ENCODE data around the gene CD163L1.

Gene CD163L1

GRCh38 chr12:7451756-7452155 lies 7.8 kb upstream of the CD163L1 start:
- no peaks in the 10 kb centered on the region for H3F3A ChIP-seq (ENCODE audit: low read depth)
- H3K9ac ChIP-seq (ENCODE audit: low read depth, low read length, poor library complexity, severe bottlenecking) = no peak overlapping the region
- H3K27me3 ChIP-seq (ENCODE audit: insufficient read depth, low read length, poor library complexity, severe bottlenecking) = peaks cover 4% of the 10 kb centered on the region
- H3K9me3 ChIP-seq (ENCODE audit: insufficient read depth, low read depth, low read length) = no peaks in the 10 kb centered on the region
- TF ChIP-seq EZH2phosphoT487 (IDR thresholded peaks at IDR 0.05; ENCODE audit: borderline replicate concordance) = no peak
- no peak for TF ChIP-seq CTCF (conservative IDR thresholded peaks at IDR 0.05; ENCODE audit: low read length)
- H3K9me2 ChIP-seq (replicated peaks; ENCODE audit: low read depth, low read length) = no peaks in the 10 kb centered on the region
- no peaks in the 10 kb centered on the region for H3K4me1 ChIP-seq (ENCODE audit: insufficient read depth, low read length, poor library complexity, severe bottlenecking)
- H3K4me2 ChIP-seq (ENCODE audit: low read depth, low read length, poor library complexity, severe bottlenecking) = no peak overlapping the region
- no peaks in the 10 kb centered on the region for H3K36me3 ChIP-seq (ENCODE audit: insufficient read depth, low read length)
- H3K4me3 ChIP-seq (ENCODE audit: low read length, poor library complexity, severe bottlenecking) = no peak overlapping the region
- H4K20me1 ChIP-seq (ENCODE audit: insufficient read depth, low read length, poor library complexity, severe bottlenecking) = no peaks in the 10 kb centered on the region
- no peak overlapping the region for H2AFZ ChIP-seq (ENCODE audit: low read length)
- no peaks in the 10 kb centered on the region for H3K79me2 ChIP-seq (ENCODE audit: insufficient read depth, low read length)

GRCh38 chr12:7450667-7451066 lies 6.7 kb upstream of the CD163L1 start:
- Histone ChIP-seq H3K9me2 (replicated peaks; ENCODE audit: low read depth, low read length) (no peaks in the 10 kb centered on the region), H4K20me1 (ENCODE audit: insufficient read depth, low read length, poor library complexity, severe bottlenecking) (no peaks in the 10 kb centered on the region), H3K27me3 (ENCODE audit: insufficient read depth, low read length, poor library complexity, severe bottlenecking) (peaks cover 4% of the 10 kb centered on the region), H3K9me3 (ENCODE audit: insufficient read depth, low read depth, low read length) (no peaks in the 10 kb centered on the region), H3K4me1 (ENCODE audit: insufficient read depth, low read length, poor library complexity, severe bottlenecking) (no peaks in the 10 kb centered on the region), H3F3A (ENCODE audit: low read depth) (no peaks in the 10 kb centered on the region), H3K4me3 (ENCODE audit: low read length, poor library complexity, severe bottlenecking) (no peak overlapping the region), H3K36me3 (ENCODE audit: insufficient read depth, low read length) (no peaks in the 10 kb centered on the region), H3K9ac (ENCODE audit: low read depth, low read length, poor library complexity, severe bottlenecking) (no peak overlapping the region), H2AFZ (ENCODE audit: low read length) (no peak overlapping the region), H3K4me2 (ENCODE audit: low read depth, low read length, poor library complexity, severe bottlenecking) (no peak overlapping the region), H3K79me2 (ENCODE audit: insufficient read depth, low read length) (no peaks in the 10 kb centered on the region)
- TF ChIP-seq CTCF (conservative IDR thresholded peaks at IDR 0.05; ENCODE audit: low read length) = no peak
- TF ChIP-seq EZH2phosphoT487 (IDR thresholded peaks at IDR 0.05; ENCODE audit: borderline replicate concordance) = no peak

GRCh38 chr12:7448099-7448498 lies 4.1 kb upstream of the CD163L1 start:
- no peaks in the 10 kb centered on the region for H3K9me2 ChIP-seq (replicated peaks; ENCODE audit: low read depth, low read length)
- no peak overlapping the region for H3K4me2 ChIP-seq (ENCODE audit: low read depth, low read length, poor library complexity, severe bottlenecking)

More at GRCh38 chr12:7448099-7448498, 4.1 kb upstream of the CD163L1 start:
- no peaks in the 10 kb centered on the region for H3K4me1 ChIP-seq (ENCODE audit: insufficient read depth, low read length, poor library complexity, severe bottlenecking)
- no peaks in the 10 kb centered on the region for H3K36me3 ChIP-seq (ENCODE audit: insufficient read depth, low read length)
- no peak overlapping the region for H2AFZ ChIP-seq (ENCODE audit: low read length)
- H3K9me3 ChIP-seq (ENCODE audit: insufficient read depth, low read depth, low read length) = no peaks in the 10 kb centered on the region
- H3F3A ChIP-seq (ENCODE audit: low read depth) = no peaks in the 10 kb centered on the region
- peaks cover 2% of the 10 kb centered on the region for H3K27me3 ChIP-seq (ENCODE audit: insufficient read depth, low read length, poor library complexity, severe bottlenecking)
- no peaks in the 10 kb centered on the region for H3K79me2 ChIP-seq (ENCODE audit: insufficient read depth, low read length)
- TF ChIP-seq CTCF (conservative IDR thresholded peaks at IDR 0.05; ENCODE audit: low read length) (no peak), EZH2phosphoT487 (IDR thresholded peaks at IDR 0.05; ENCODE audit: borderline replicate concordance) (no peak)
- no peak overlapping the region for H3K9ac ChIP-seq (ENCODE audit: low read depth, low read length, poor library complexity, severe bottlenecking)
- H4K20me1 ChIP-seq (ENCODE audit: insufficient read depth, low read length, poor library complexity, severe bottlenecking) = no peaks in the 10 kb centered on the region
- no peak overlapping the region for H3K4me3 ChIP-seq (ENCODE audit: low read length, poor library complexity, severe bottlenecking)
